ENCODE results near the gene LRRC51.

The LRRC51 gene

DNA sequence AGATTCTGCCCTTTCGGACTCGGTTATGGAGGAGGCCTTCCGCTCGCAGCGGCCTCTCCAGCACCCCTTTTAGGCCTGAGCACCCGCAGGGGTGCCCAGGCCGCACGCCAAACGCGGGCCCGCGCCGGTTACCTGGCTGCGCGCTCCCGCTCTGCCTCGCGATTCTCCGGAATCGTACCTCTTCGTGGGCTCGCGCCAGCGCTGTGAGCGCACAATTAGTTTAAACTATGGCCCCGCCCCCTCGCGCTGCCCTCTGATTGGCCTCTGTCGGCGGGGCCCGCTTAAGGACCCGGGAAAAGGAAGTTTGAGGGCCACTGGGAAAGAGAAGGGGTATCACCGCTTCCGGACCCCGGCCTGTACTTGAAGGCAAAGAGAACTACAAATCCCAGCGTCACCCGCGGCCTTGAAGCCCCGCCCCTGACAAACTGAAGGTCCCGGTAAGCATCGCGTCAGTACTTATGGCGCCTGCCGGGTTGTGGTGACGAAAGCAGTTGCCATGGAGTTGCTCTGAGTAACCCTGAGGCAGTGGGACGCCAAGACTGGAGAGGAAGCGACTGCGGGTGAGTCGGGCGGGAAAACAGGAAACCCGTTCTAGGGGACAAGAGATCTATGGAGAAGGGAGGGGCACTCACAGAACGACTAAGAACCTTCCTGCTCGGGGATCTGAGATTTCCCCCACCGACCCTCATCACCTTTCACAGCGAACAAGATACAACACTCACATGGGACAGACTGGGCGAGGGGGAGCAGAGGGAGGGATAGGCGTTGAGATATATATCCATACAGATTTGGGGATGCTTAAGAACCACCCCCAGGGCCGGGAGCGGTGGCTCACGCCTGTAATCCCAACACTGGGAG is at the start of gene LRRC51, which contains the start of gene NUMA1:
LRRC51 (plus strand) TSS at position 525 of the 858 bp plus-strand sequence. CDS start 8,234 bp downstream, outside the sequence.
NUMA1 (minus strand) TSS at position 217 of the 858 bp plus-strand sequence. CDS start 44,599 bp downstream, outside the sequence.
- H3K4me1 ChIP-seq (ENCODE audit: insufficient read depth, low read length) = peaks cover 23% of the 10 kb centered on the region
- H3K27me3 ChIP-seq (ENCODE audit: control insufficient read depth in 1 of 2, insufficient read depth in 2 of 2, low read length in 2 of 2) = no peaks in the 10 kb centered on the region
- H3K36me3 ChIP-seq (ENCODE audit: insufficient read depth, low read length) = no peaks in the 10 kb centered on the region
- no peaks in the 10 kb centered on the region for H3K9me3 ChIP-seq (ENCODE audit: low read length)
- H3K9ac ChIP-seq (ENCODE audit: low read length) = peak within 1 kb of the TSS; percentile 63
- H3K4me3 ChIP-seq (ENCODE audit: low read depth in 1 of 2, low read length in 2 of 2) = peak within 1 kb of the TSS; percentile 74 to 80
- peak within 1 kb of the TSS; percentile 87 for H3K27ac ChIP-seq (ENCODE audit: low read depth, low read length)

DNA sequence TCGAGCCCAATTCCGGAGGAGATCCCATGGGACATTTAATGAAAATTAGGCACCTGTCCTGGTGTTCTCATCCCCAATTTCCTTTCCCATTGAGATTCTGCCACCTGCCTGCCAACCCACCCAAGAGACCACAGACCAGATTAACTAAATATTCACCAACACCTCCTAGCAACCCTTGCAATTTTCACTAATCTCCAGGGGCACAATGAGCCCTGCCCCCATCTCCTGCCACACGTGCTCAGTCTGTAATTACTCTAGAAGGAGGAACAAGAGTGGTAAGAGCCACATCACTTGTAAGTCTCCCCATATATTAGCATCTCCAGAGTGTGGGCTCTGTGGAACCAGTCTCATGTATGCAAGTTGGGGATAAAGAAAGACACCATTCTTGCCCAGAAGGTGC is 44.0 kb upstream of the LRRC51 start:
- H3K4me3 ChIP-seq (ENCODE audit: low read depth in 1 of 2, low read length in 2 of 2) = peak overlapping the region in 1 of 2 donors; percentile 17
- H3K36me3 ChIP-seq (ENCODE audit: insufficient read depth, low read length) = peaks cover 22% of the 10 kb centered on the region
- no peaks in the 10 kb centered on the region for H3K27me3 ChIP-seq (ENCODE audit: control insufficient read depth in 1 of 2, insufficient read depth in 2 of 2, low read length in 2 of 2)
- no peak overlapping the region for H3K27ac ChIP-seq (ENCODE audit: low read depth, low read length)
- no peaks in the 10 kb centered on the region for H3K9me3 ChIP-seq (ENCODE audit: low read length)
- no peak overlapping the region for H3K9ac ChIP-seq (ENCODE audit: low read length)
- peaks cover 34% of the 10 kb centered on the region for H3K4me1 ChIP-seq (ENCODE audit: insufficient read depth, low read length)

GRCh38 chr11:72037554-72038311 is 42.9 kb upstream of the LRRC51 start:
- Histone ChIP-seq H3K9ac (ENCODE audit: low read length) (peak overlapping the region; percentile 6), H3K4me3 (ENCODE audit: low read depth in 1 of 2, low read length in 2 of 2) (peak overlapping the region in 1 of 2 donors; percentile 93), H3K36me3 (ENCODE audit: insufficient read depth, low read length) (peaks cover 22% of the 10 kb centered on the region), H3K27me3 (ENCODE audit: control insufficient read depth in 1 of 2, insufficient read depth in 2 of 2, low read length in 2 of 2) (no peaks in the 10 kb centered on the region), H3K27ac (ENCODE audit: low read depth, low read length) (peak overlapping the region; percentile 95), H3K9me3 (ENCODE audit: low read length) (no peaks in the 10 kb centered on the region), H3K4me1 (ENCODE audit: insufficient read depth, low read length) (peaks cover 39% of the 10 kb centered on the region)

- Histone ChIP-seq H3K4me1 (ENCODE audit: insufficient read depth, low read length) (peaks cover 46% of the 10 kb centered on the region), H3K9ac (ENCODE audit: low read length) (peak overlapping the region; percentile 95), H3K9me3 (ENCODE audit: low read length) (no peaks in the 10 kb centered on the region), H3K27me3 (ENCODE audit: control insufficient read depth in 1 of 2, insufficient read depth in 2 of 2, low read length in 2 of 2) (no peaks in the 10 kb centered on the region), H3K4me3 (ENCODE audit: low read depth in 1 of 2, low read length in 2 of 2) (peak overlapping the region; percentile 37 to 93), H3K36me3 (ENCODE audit: insufficient read depth, low read length) (peaks cover 18% of the 10 kb centered on the region), H3K27ac (ENCODE audit: low read depth, low read length) (peak overlapping the region; percentile 95)
These were observed 42.2 kb upstream of the LRRC51 start for GRCh38 chr11:72038491-72038890.

- peaks cover 15% of the 10 kb centered on the region for H3K36me3 ChIP-seq (ENCODE audit: insufficient read depth, low read length)
- peak overlapping the region; percentile 95 for H3K9ac ChIP-seq (ENCODE audit: low read length)
- H3K4me3 ChIP-seq (ENCODE audit: low read depth in 1 of 2, low read length in 2 of 2) = peak overlapping the region; percentile 37 to 93
- peaks cover 53% of the 10 kb centered on the region for H3K4me1 ChIP-seq (ENCODE audit: insufficient read depth, low read length)
- H3K9me3 ChIP-seq (ENCODE audit: low read length) = no peaks in the 10 kb centered on the region
- peak overlapping the region; percentile 95 for H3K27ac ChIP-seq (ENCODE audit: low read depth, low read length)
- no peaks in the 10 kb centered on the region for H3K27me3 ChIP-seq (ENCODE audit: control insufficient read depth in 1 of 2, insufficient read depth in 2 of 2, low read length in 2 of 2)
These were observed 41.4 kb upstream of the LRRC51 start for GRCh38 chr11:72039031-72039855.

GRCh38 chr11:72039856-72040401 is 40.7 kb upstream of the LRRC51 start:
- Histone ChIP-seq H3K4me1 (ENCODE audit: insufficient read depth, low read length) (peaks cover 53% of the 10 kb centered on the region), H3K36me3 (ENCODE audit: insufficient read depth, low read length) (peaks cover 13% of the 10 kb centered on the region), H3K27ac (ENCODE audit: low read depth, low read length) (peak overlapping the region; percentile 95), H3K27me3 (ENCODE audit: control insufficient read depth in 1 of 2, insufficient read depth in 2 of 2, low read length in 2 of 2) (no peaks in the 10 kb centered on the region), H3K9me3 (ENCODE audit: low read length) (no peaks in the 10 kb centered on the region), H3K9ac (ENCODE audit: low read length) (peak overlapping the region; percentile 95), H3K4me3 (ENCODE audit: low read depth in 1 of 2, low read length in 2 of 2) (peak overlapping the region; percentile 35 to 93)

DNA sequence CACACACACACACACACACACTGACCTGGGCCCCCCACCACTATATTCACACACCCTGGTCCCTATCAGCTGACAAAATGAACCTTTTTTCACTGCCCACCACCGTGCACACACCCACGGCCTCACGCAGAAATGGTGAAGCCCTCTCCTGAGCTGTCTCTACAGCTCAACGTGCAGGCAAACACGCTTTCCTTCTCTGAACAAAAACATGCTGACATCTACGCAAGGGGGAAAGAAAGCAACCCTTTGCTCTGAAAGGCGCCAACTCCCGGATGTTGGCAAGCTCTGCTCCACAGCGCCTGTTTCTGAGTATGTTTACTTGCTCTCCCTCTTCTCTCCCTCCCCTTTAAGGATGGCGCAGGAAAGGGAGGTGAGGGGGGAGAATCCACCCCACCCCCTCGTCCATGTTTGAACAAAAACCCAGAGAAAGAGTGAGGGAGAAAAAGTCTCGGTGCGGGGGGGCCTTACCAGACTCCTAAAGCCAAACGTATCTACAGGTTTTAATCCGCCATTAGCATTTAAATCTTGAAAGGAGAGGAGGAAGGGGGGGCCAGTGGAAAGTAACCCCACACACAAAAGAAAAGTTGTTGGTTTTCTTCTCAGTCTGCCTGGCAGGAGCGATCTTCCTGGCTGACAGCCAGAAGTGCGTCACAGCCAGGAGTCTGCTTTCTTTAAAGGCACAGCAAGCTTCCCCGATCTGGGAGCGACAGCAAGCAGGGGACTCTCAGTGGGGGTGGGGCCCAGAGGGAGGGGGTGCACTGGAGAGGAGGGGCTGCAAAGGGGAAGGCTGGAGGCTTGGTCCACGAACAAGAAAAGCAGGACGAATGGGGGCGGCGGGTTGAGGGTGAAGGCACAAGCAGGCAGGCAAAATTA is 39.9 kb upstream of the LRRC51 start:
- H3K9me3 ChIP-seq (ENCODE audit: low read length) = no peaks in the 10 kb centered on the region
- peaks cover 58% of the 10 kb centered on the region for H3K4me1 ChIP-seq (ENCODE audit: insufficient read depth, low read length)

GRCh38 chr11:72041364-72042063 is 39.1 kb upstream of the LRRC51 start:
- H3K4me1 ChIP-seq (ENCODE audit: insufficient read depth, low read length) = peaks cover 56% of the 10 kb centered on the region
- no peaks in the 10 kb centered on the region for H3K9me3 ChIP-seq (ENCODE audit: low read length)
- H3K36me3 ChIP-seq (ENCODE audit: insufficient read depth, low read length) = no peaks in the 10 kb centered on the region
- peak overlapping the region; percentile 71 to 93 for H3K4me3 ChIP-seq (ENCODE audit: low read depth in 1 of 2, low read length in 2 of 2)
- peak overlapping the region; percentile 95 for H3K27ac ChIP-seq (ENCODE audit: low read depth, low read length)
- H3K27me3 ChIP-seq (ENCODE audit: control insufficient read depth in 1 of 2, insufficient read depth in 2 of 2, low read length in 2 of 2) = no peaks in the 10 kb centered on the region
- H3K9ac ChIP-seq (ENCODE audit: low read length) = peak overlapping the region; percentile 95

More for the DNA sequence above, 39.9 kb upstream of the LRRC51 start:
- Histone ChIP-seq H3K27me3 (ENCODE audit: control insufficient read depth in 1 of 2, insufficient read depth in 2 of 2, low read length in 2 of 2) (no peaks in the 10 kb centered on the region), H3K9ac (ENCODE audit: low read length) (peak overlapping the region; percentile 95), H3K36me3 (ENCODE audit: insufficient read depth, low read length) (peaks cover 6% of the 10 kb centered on the region), H3K4me3 (ENCODE audit: low read depth in 1 of 2, low read length in 2 of 2) (peak overlapping the region; percentile 71 to 93), H3K27ac (ENCODE audit: low read depth, low read length) (peak overlapping the region; percentile 95)

DNA sequence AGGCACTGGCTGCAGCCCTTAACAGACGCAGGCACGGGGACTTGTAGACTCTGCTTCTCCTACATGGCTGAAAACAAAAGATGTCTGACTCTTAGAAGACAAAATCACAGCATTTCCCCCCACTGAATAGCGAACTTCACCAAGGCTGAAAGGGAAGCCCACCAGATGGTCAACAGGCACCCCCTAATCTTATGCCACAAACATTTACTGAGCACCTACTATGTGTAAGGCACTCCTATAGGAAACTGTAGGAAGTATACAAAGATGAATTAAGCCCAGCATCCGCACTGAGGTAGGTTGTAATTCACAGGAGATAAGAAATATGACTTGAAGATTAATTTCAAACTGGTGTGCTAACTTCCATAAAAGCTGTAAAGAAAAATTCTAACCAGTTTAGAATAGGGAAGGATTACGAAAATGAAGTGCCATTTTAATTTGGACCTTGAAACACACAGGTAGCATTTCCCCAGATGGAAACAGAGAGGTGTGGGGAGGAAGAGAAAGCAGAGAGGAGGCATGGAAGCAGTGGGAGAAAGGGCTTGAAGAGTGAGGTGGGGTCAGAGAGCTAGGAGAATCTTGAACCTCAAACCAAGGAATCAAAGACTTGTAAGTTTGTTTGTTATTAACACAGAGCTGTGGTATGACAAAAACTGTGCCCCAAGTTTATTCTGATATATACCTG is 38.4 kb upstream of the LRRC51 start:
- Histone ChIP-seq H3K4me1 (ENCODE audit: insufficient read depth, low read length) (peaks cover 51% of the 10 kb centered on the region), H3K4me3 (ENCODE audit: low read depth in 1 of 2, low read length in 2 of 2) (peak overlapping the region; percentile 71 to 93), H3K27ac (ENCODE audit: low read depth, low read length) (peak overlapping the region; percentile 95), H3K36me3 (ENCODE audit: insufficient read depth, low read length) (no peaks in the 10 kb centered on the region), H3K9me3 (ENCODE audit: low read length) (no peaks in the 10 kb centered on the region), H3K27me3 (ENCODE audit: control insufficient read depth in 1 of 2, insufficient read depth in 2 of 2, low read length in 2 of 2) (no peaks in the 10 kb centered on the region), H3K9ac (ENCODE audit: low read length) (peak overlapping the region; percentile 95)
